Thymus (tissue), 11 donors: Measurements from ENCODE around the gene TM9SF4. TPM values are rescaled to one million over a fixed set of nuclear protein-coding genes. Genes with fewer than 3 reads are reported as not detected.

ENCODE experiments used
- DNase-seq, 9 donors: peaks; one replicate each; pipeline ENCODE4 v3.0.0-alpha.2; 2013; ENCODE audit warnings: low spot score in 9 of 9, low read depth in 6 of 9, missing footprints in 1 of 9
- H3K27ac ChIP-seq, 2 donors: one replicate each; pipeline ENCODE4 v1.5.1; 2013; ENCODE audit warnings: control low read depth in 1 of 2, low read depth in 1 of 2, low read length in 1 of 2, mild to moderate bottlenecking in 1 of 2, moderate library complexity in 1 of 2
- H3K27me3 ChIP-seq, 2 donors: one replicate each; pipeline ENCODE4 v1.5.1; 2013; ENCODE audit warnings: low read length in 1 of 2; ENCODE audit not compliant: control insufficient read depth in 2 of 2, insufficient read depth in 1 of 2
- H3K36me3 ChIP-seq, 2 donors: one replicate each; pipeline ENCODE4 v1.5.1; 2013; ENCODE audit warnings: low read length in 1 of 2, mild to moderate bottlenecking in 1 of 2, moderate library complexity in 1 of 2; ENCODE audit not compliant: control insufficient read depth in 2 of 2, insufficient read depth in 2 of 2
- H3K4me1 ChIP-seq, 2 donors: one replicate each; pipeline ENCODE4 v1.5.1; 2013; ENCODE audit warnings: low read length in 2 of 2; ENCODE audit not compliant: control insufficient read depth in 2 of 2, insufficient read depth in 2 of 2
- H3K4me3 ChIP-seq, 2 donors: one replicate each; pipeline ENCODE4 v1.5.1; 2013; ENCODE audit warnings: low read length in 2 of 2, control low read depth in 1 of 2, mild to moderate bottlenecking in 1 of 2
- H3K9me3 ChIP-seq, 2 donors: one replicate each; pipeline ENCODE4 v1.5.1; 2013; ENCODE audit warnings: low read length in 1 of 2, mild to moderate bottlenecking in 1 of 2; ENCODE audit not compliant: control insufficient read depth in 2 of 2, insufficient read depth in 1 of 2
- WGBS: extraction: QIAGEN DNeasy Blood & Tissue Kit; methylation state at CpG from one replicate; pipeline ENCODE4 v1.1.7; 2013; 5-methylcytosine and 5-hydroxymethylcytosine counted together
- polyA plus RNA-seq: library from polyadenylated mRNA; stranded (reverse); fragments of 200-250 nt; gene quantifications from one replicate; pipeline ENCODE4 v1.2.3, GENCODE V29; 2013
- total RNA-seq: library from RNA; stranded (reverse); fragments of 120-200 nt; gene quantifications from one replicate; pipeline ENCODE4 v1.2.4, GENCODE V29; 2013
- donor health status: healthy.

Gene TM9SF4
- total and polyA plus RNA-seq, 2 donors, result 13.6 to 18.7 TPM

DNA sequence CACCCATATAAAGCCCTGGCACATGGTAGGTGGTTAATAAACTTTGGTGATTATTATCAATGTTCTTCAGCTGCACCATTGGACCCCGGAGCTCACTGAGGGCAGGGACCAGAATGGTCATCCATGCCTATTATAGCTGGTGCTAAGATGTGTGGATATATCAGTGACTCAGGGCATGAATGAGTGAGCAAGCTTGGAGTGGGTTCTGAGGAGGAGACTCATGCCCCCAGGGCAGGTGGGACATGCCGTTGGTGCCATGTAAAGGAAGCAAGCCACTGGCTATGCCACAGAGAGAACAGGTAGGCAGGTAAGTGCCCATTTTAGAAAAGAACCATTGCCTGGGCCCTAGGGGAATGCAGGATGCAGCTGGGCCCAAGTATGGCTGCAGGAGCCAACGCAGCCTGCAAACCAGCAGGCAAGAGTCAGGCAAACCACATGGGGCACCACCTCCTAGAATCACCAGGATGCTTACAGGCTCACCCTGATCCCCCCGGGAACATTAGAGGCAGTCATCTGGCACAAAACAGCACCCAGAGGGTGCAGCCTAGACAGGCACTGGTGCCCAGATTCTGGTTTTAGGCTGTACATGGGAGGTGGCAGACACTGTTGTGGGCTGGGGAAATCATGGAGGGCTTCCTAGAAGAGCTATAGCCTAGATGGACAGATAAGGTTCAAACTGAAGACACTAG is 74.6 kb downstream of the TM9SF4 start:
- Histone ChIP-seq H3K4me1 (peaks cover under 1 to 3% of the 10 kb centered on the region in 2 donors), H3K27ac (no peak overlapping the region), H3K36me3 (no peaks in the 10 kb centered on the region), H3K9me3 (no peaks in the 10 kb centered on the region), H3K4me3 (no peak overlapping the region), H3K27me3 (no peaks in the 10 kb centered on the region)
- WGBS, result 96% methylated on average over 4 of the region's 4 CpGs
- DNase-seq, result no peak

- H3K4me1 ChIP-seq, result peaks cover 8 to 9% of the 10 kb centered on the region in 2 donors
- no peaks in the 10 kb centered on the region for H3K27me3 ChIP-seq
- H3K27ac ChIP-seq, result no peak overlapping the region
- H3K36me3 ChIP-seq, result no peaks in the 10 kb centered on the region
- no peaks in the 10 kb centered on the region for H3K9me3 ChIP-seq
- H3K4me3 ChIP-seq, result no peak overlapping the region
- no peak for DNase-seq
- WGBS, result 89% methylated on average over 10 of the region's 10 CpGs
Observed at GRCh38 chr20:32184961-32185603, 75.6 kb downstream of the TM9SF4 start.

DNA sequence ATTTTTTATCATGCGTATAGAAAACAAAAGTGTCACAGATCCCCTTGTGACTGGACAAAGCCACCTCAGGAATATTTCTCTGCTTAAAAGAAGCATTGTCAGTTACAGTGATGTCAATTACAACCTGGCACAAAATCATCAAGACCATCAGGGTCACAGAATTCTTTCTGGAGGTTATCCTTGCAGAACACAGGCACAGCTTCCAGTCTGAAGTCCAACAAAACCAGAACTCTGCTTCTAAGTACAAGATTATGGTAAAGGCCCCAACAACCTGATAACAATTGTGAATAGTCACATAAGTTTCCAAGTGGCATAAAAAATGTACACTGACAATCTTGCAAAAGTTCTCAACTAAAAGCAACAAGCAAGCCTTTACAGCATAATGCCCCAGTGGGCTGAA is 77.0 kb downstream of the TM9SF4 start:
- no peak overlapping the region for H3K27ac ChIP-seq
- 98% methylated on average over 1 of the region's 1 CpG for WGBS
- DNase-seq, result no peak
- peaks cover 0 to 2% of the 10 kb centered on the region in 2 donors for H3K9me3 ChIP-seq
- H3K4me1 ChIP-seq, result peaks cover 9 to 13% of the 10 kb centered on the region in 2 donors
- H3K27me3 ChIP-seq, result no peaks in the 10 kb centered on the region
- H3K4me3 ChIP-seq, result no peak overlapping the region
- no peaks in the 10 kb centered on the region for H3K36me3 ChIP-seq

GRCh38 chr20:32188376-32189122 is 79.0 kb downstream of the TM9SF4 start:
- Histone ChIP-seq H3K9me3 (peaks cover 0 to 2% of the 10 kb centered on the region in 2 donors), H3K27ac (no peak overlapping the region), H3K4me1 (peaks cover 9 to 13% of the 10 kb centered on the region in 2 donors), H3K36me3 (no peaks in the 10 kb centered on the region), H3K27me3 (no peaks in the 10 kb centered on the region), H3K4me3 (no peak overlapping the region)
- 98% methylated on average over 17 of the region's 17 CpGs for WGBS
- no peak for DNase-seq

GRCh38 chr20:32189123-32189410 is 79.6 kb downstream of the TM9SF4 start:
- H3K4me3 ChIP-seq, result peak overlapping the region in 1 of 2 donors; percentile 58
- H3K36me3 ChIP-seq, result peaks cover 2 to 4% of the 10 kb centered on the region in 2 donors
- no peaks in the 10 kb centered on the region for H3K27me3 ChIP-seq
- no peak overlapping the region for H3K27ac ChIP-seq
- H3K4me1 ChIP-seq, result peaks cover 9 to 13% of the 10 kb centered on the region in 2 donors
- no peak for DNase-seq
- 98% methylated on average over 9 of the region's 9 CpGs for WGBS
- H3K9me3 ChIP-seq, result peaks cover 0 to 2% of the 10 kb centered on the region in 2 donors

DNA sequence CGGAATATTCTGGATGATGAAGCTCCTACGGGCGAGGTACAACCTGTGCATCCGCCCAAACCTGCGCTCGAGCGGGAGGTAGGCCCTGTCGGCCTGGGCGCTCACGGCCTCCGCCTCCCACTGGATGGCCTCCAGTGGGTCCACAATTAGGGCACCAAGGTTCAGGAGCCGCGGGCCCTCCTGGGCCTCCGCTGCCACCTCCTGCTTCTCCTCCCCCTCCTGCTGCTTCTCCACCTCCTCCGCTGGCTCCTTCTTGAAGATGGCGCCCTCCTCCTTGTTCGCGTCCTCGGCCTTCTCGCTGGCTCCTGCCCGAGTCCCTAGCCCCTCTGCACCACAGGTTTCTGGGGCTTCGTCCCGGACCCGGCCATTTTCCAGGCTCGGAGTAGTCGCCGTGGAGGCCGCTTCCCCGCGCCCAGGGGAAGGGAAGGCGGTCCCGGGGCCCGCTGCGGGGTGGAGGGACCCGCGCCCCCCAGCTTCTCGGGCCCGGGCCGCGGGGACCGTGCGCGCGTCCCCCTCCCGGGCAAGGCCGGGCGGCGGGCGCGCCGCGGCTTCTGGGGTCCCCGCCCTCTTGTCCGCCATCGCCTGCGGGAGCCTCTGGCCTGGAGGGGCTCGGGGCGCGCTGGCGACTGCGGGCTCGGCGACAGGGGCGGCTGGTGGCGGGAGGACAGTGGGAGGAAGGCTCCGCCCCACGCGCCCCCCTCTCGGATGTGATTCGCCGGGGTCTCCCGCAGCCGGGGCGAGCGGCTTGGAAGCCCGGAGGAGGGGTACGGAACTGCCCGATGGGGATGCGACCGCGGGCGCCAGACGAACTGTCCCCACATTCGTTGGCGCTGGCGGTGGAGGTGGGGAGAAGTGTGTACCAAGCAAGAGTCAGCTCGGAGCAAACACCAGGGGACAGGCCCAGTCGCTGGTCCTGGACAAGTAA is 80.4 kb downstream of the TM9SF4 start:
- peaks cover 9% of the 10 kb centered on the region in 2 donors for H3K36me3 ChIP-seq
- DNase-seq, result peak in 4 of 9 donors; percentile 9 to 58 (median 29)
- H3K9me3 ChIP-seq, result peaks cover 0 to 2% of the 10 kb centered on the region in 2 donors
- H3K27me3 ChIP-seq, result no peaks in the 10 kb centered on the region
- peaks cover 9 to 13% of the 10 kb centered on the region in 2 donors for H3K4me1 ChIP-seq
- H3K4me3 ChIP-seq, result peak overlapping the region; percentile 58 to 70
- peak overlapping the region in 1 of 2 donors; percentile 58 for H3K27ac ChIP-seq
- 9% methylated on average over 88 of the region's 88 CpGs for WGBS

DNA sequence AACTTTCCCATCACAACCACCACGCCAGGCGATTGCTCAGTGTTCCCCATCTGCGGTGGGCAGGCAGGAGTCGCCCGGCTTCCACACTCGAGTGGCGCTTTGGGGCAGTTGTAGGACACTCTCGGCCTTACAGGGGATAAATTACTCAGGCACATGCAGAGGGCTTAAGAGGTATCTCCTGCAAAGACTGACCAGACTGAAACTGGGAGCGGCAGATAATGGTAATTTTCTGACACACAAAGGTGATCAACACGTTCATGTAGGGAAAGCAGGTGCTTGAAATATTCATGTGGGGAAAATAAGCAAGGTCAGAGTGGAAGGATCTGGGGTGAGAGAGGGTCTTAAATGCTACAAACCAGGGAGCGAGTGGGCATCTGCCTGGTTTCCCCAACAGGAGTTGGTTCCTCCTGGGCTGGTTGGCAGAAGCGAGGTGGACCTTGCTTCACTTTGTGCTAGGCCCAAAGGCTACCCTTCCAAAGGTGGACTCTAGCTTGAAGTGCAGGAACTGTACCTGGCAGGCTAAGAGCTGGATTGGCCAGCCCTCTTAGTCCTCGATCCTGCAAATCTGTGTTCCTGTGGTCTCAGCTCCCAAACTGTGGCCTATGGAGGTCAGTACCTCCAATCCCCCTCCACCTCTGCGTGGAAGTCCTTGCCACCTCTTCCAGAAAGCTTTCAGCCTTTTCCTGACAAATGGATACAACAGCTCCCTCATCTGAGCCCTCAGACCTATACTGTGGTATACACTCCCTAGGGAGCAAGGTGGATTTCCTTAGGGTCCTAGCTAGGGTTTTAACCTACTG is 81.3 kb downstream of the TM9SF4 start:
- H3K27me3 ChIP-seq, result no peaks in the 10 kb centered on the region
- H3K9me3 ChIP-seq, result peaks cover 0 to 2% of the 10 kb centered on the region in 2 donors
- DNase-seq, result no peak
- peaks cover 17% of the 10 kb centered on the region in 2 donors for H3K36me3 ChIP-seq
- 51% methylated on average over 14 of the region's 14 CpGs for WGBS
- no peak overlapping the region for H3K27ac ChIP-seq
- H3K4me1 ChIP-seq, result peaks cover 9 to 13% of the 10 kb centered on the region in 2 donors
- peak overlapping the region; percentile 47 to 70 for H3K4me3 ChIP-seq

DNA sequence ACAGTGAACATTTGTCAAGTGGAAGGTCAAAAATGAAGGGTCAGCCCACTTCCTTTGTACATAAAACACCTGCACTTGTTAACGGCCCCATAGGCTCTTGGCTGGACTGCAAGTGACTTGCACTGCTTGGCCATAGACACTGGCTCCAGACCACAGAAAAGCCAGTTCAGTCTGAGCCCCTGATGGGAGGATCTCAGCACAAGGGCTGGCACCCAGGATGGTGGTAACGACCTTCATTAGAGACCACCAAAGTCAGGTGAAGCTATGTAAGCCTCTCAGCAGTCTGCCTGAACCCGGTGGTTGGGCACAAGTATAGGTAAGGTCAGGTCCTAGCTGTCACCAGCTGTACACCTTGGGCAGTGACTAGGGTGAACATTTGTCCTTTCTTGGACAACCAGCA is 81.9 kb downstream of the TM9SF4 start:
- no peak overlapping the region for H3K27ac ChIP-seq
- no peak for DNase-seq
- no peak overlapping the region for H3K4me3 ChIP-seq
- peaks cover 23% of the 10 kb centered on the region in 2 donors for H3K36me3 ChIP-seq
- 97% methylated on average over 3 of the region's 3 CpGs for WGBS
- H3K9me3 ChIP-seq, result peaks cover 0 to 2% of the 10 kb centered on the region in 2 donors
- H3K4me1 ChIP-seq, result peaks cover 9 to 13% of the 10 kb centered on the region in 2 donors
- H3K27me3 ChIP-seq, result no peaks in the 10 kb centered on the region
